IgD-negative memory B cell (primary cell): Measurements from ENCODE around the gene CHRNA9. TPM values are rescaled to one million over a fixed set of nuclear protein-coding genes. Genes with fewer than 3 reads are reported as not detected.
"Not testable (repeated sequence)": the region's sequence is repeated elsewhere in the genome, so short reads cannot be mapped to it uniquely, and the experiment has no call there.

ENCODE experiments used
- H3K27ac Mint-ChIP-seq, 3 donors: one replicate each; pipeline ENCODE4 v1.8.0; 2020 to 2022; ENCODE audit warnings: mild to moderate bottlenecking in 3 of 3, mixed read lengths in 3 of 3, moderate library complexity in 1 of 3
- H3K27me3 Mint-ChIP-seq: one replicate; pipeline ENCODE4 v1.8.0; 2021; ENCODE audit warnings: mixed read lengths
- H3K36me3 Mint-ChIP-seq: one replicate; pipeline ENCODE4 v1.8.0; 2020; ENCODE audit warnings: mild to moderate bottlenecking, mixed read lengths
- H3K4me1 Mint-ChIP-seq, 3 donors: one replicate each; pipeline ENCODE4 v1.8.0; 2020 to 2022; ENCODE audit warnings: mixed read lengths in 3 of 3, mild to moderate bottlenecking in 1 of 3
- H3K4me3 Mint-ChIP-seq, 4 donors: one replicate each; pipeline ENCODE4 v1.8.0; 2020 to 2022; ENCODE audit warnings: mild to moderate bottlenecking in 4 of 4, mixed read lengths in 4 of 4, moderate library complexity in 3 of 4
- H3K9me3 Mint-ChIP-seq, 3 donors: one replicate each; pipeline ENCODE4 v1.8.0; 2020 to 2021; ENCODE audit warnings: mixed read lengths in 3 of 3, mild to moderate bottlenecking in 1 of 3
- polyA plus RNA-seq: library from polyadenylated mRNA; unstranded; fragments of 300-500 nt; fragmentation: Illumina TruSeq; gene quantifications from one replicate; pipeline ENCODE4 v1.2.3, GENCODE V29; 2021

Gene CHRNA9
- polyA plus RNA-seq, 1 donor from 2014 or later: not detected

GRCh38 chr4:40372651-40373050 lies 37.5 kb downstream of the CHRNA9 start:
- Mint-ChIP-seq H3K9me3 (no peaks in the 10 kb centered on the region), H3K36me3 (no peaks in the 10 kb centered on the region), H3K4me1 (no peaks in the 10 kb centered on the region)

GRCh38 chr4:40373636-40374035 lies 38.5 kb downstream of the CHRNA9 start:
- no peak overlapping the region for H3K27ac Mint-ChIP-seq
- H3K27me3 Mint-ChIP-seq: peaks cover 2% of the 10 kb centered on the region
- H3K36me3 Mint-ChIP-seq: no peaks in the 10 kb centered on the region
- H3K4me3 Mint-ChIP-seq: no peak overlapping the region
- H3K4me1 Mint-ChIP-seq: no peaks in the 10 kb centered on the region
- H3K9me3 Mint-ChIP-seq: no peaks in the 10 kb centered on the region

More at GRCh38 chr4:40372651-40373050, 37.5 kb downstream of the CHRNA9 start:
- H3K27ac Mint-ChIP-seq: no peak overlapping the region
- peaks cover 2% of the 10 kb centered on the region for H3K27me3 Mint-ChIP-seq
- no peak overlapping the region for H3K4me3 Mint-ChIP-seq

- Mint-ChIP-seq H3K36me3 (no peaks in the 10 kb centered on the region), H3K27ac (no peak overlapping the region), H3K4me3 (no peak overlapping the region), H3K9me3 (no peaks in the 10 kb centered on the region), H3K4me1 (no peaks in the 10 kb centered on the region), H3K27me3 (peaks cover 2% of the 10 kb centered on the region)
Measured at GRCh38 chr4:40375095-40375494, 40.0 kb downstream of the CHRNA9 start.

- no peaks in the 10 kb centered on the region for H3K4me1 Mint-ChIP-seq
- H3K4me3 Mint-ChIP-seq: no peak overlapping the region
- peak overlapping the region in 1 of 3 donors; percentile 32 for H3K27ac Mint-ChIP-seq
- no peaks in the 10 kb centered on the region for H3K36me3 Mint-ChIP-seq
- H3K9me3 Mint-ChIP-seq: no peaks in the 10 kb centered on the region
- peaks cover 2% of the 10 kb centered on the region for H3K27me3 Mint-ChIP-seq
Measured at GRCh38 chr4:40375620-40376019, 40.5 kb downstream of the CHRNA9 start.

GRCh38 chr4:40377512-40378365 lies 42.6 kb downstream of the CHRNA9 start:
- peaks cover 2% of the 10 kb centered on the region for H3K27me3 Mint-ChIP-seq
- no peaks in the 10 kb centered on the region for H3K4me1 Mint-ChIP-seq
- H3K4me3 Mint-ChIP-seq: no peak overlapping the region
- no peaks in the 10 kb centered on the region for H3K36me3 Mint-ChIP-seq
- H3K9me3 Mint-ChIP-seq: no peaks in the 10 kb centered on the region
- no peak overlapping the region for H3K27ac Mint-ChIP-seq

GRCh38 chr4:40378619-40379018 lies 43.5 kb downstream of the CHRNA9 start:
- Mint-ChIP-seq H3K27me3 (peaks cover 2% of the 10 kb centered on the region), H3K36me3 (no peaks in the 10 kb centered on the region), H3K4me3 (no peak overlapping the region), H3K27ac (no peak overlapping the region), H3K4me1 (no peaks in the 10 kb centered on the region), H3K9me3 (no peaks in the 10 kb centered on the region)

GRCh38 chr4:40379248-40379647 lies 44.1 kb downstream of the CHRNA9 start:
- H3K4me3 Mint-ChIP-seq: no peak overlapping the region
- H3K9me3 Mint-ChIP-seq: no peaks in the 10 kb centered on the region
- no peaks in the 10 kb centered on the region for H3K27me3 Mint-ChIP-seq
- H3K36me3 Mint-ChIP-seq: no peaks in the 10 kb centered on the region
- H3K27ac Mint-ChIP-seq: no peak overlapping the region
- no peaks in the 10 kb centered on the region for H3K4me1 Mint-ChIP-seq

GRCh38 chr4:40380647-40381046 lies 45.5 kb downstream of the CHRNA9 start:
- no peaks in the 10 kb centered on the region for H3K27me3 Mint-ChIP-seq
- no peaks in the 10 kb centered on the region for H3K9me3 Mint-ChIP-seq
- H3K4me3 Mint-ChIP-seq: no peak overlapping the region
- H3K36me3 Mint-ChIP-seq: no peaks in the 10 kb centered on the region
- H3K4me1 Mint-ChIP-seq: peaks cover 0 to 2% (median 0%) of the 10 kb centered on the region in 3 donors
- H3K27ac Mint-ChIP-seq: no peak overlapping the region

- Mint-ChIP-seq H3K27ac (no peak overlapping the region), H3K36me3 (no peaks in the 10 kb centered on the region), H3K27me3 (no peaks in the 10 kb centered on the region), H3K4me1 (peaks cover 0 to 5% (median 0%) of the 10 kb centered on the region in 3 donors), H3K9me3 (no peaks in the 10 kb centered on the region), H3K4me3 (no peak overlapping the region)
Measured at GRCh38 chr4:40388239-40388638, 53.1 kb downstream of the CHRNA9 start.

- H3K4me3 Mint-ChIP-seq: no peak overlapping the region
- peaks cover 0 to 7% (median 1%) of the 10 kb centered on the region in 3 donors for H3K4me1 Mint-ChIP-seq
- peaks cover 2% of the 10 kb centered on the region for H3K27me3 Mint-ChIP-seq
- H3K36me3 Mint-ChIP-seq: no peaks in the 10 kb centered on the region
- H3K27ac Mint-ChIP-seq: peak overlapping the region in 1 of 3 donors; percentile 68
- no peaks in the 10 kb centered on the region for H3K9me3 Mint-ChIP-seq
Measured at GRCh38 chr4:40389986-40390385, 54.9 kb downstream of the CHRNA9 start.

GRCh38 chr4:40392241-40392640 lies 57.1 kb downstream of the CHRNA9 start:
- H3K27me3 Mint-ChIP-seq, H3K4me3 Mint-ChIP-seq: not testable (repeated sequence)

GRCh38 chr4:40394236-40394635 lies 59.1 kb downstream of the CHRNA9 start:
- Mint-ChIP-seq H3K27me3 (peaks cover 4% of the 10 kb centered on the region), H3K27ac (no peak overlapping the region), H3K36me3 (no peaks in the 10 kb centered on the region), H3K4me1 (peaks cover 0 to 4% (median 1%) of the 10 kb centered on the region in 3 donors), H3K9me3 (no peaks in the 10 kb centered on the region), H3K4me3 (peak overlapping the region in 1 of 4 donors; percentile 60)

More at GRCh38 chr4:40392241-40392640, 57.1 kb downstream of the CHRNA9 start:
- H3K9me3 Mint-ChIP-seq, H3K36me3 Mint-ChIP-seq, H3K27ac Mint-ChIP-seq, H3K4me1 Mint-ChIP-seq: not testable (repeated sequence)

- no peak overlapping the region for H3K4me3 Mint-ChIP-seq
- peaks cover 0 to 4% (median 1%) of the 10 kb centered on the region in 3 donors for H3K4me1 Mint-ChIP-seq
- H3K27me3 Mint-ChIP-seq: peaks cover 4% of the 10 kb centered on the region
- no peaks in the 10 kb centered on the region for H3K9me3 Mint-ChIP-seq
- H3K36me3 Mint-ChIP-seq: no peaks in the 10 kb centered on the region
- H3K27ac Mint-ChIP-seq: peak overlapping the region in 1 of 3 donors; percentile 11
Measured at GRCh38 chr4:40395166-40395900, 60.2 kb downstream of the CHRNA9 start.

- H3K9me3 Mint-ChIP-seq: no peaks in the 10 kb centered on the region
- H3K27ac Mint-ChIP-seq: no peak overlapping the region
- H3K4me1 Mint-ChIP-seq: peaks cover 0 to 4% (median 1%) of the 10 kb centered on the region in 3 donors
- peaks cover 4% of the 10 kb centered on the region for H3K27me3 Mint-ChIP-seq
- no peak overlapping the region for H3K4me3 Mint-ChIP-seq
- H3K36me3 Mint-ChIP-seq: no peaks in the 10 kb centered on the region
Measured at GRCh38 chr4:40395908-40396793, 61.0 kb downstream of the CHRNA9 start.

GRCh38 chr4:40399578-40399977 lies 64.4 kb downstream of the CHRNA9 start:
- Mint-ChIP-seq H3K4me1 (peaks cover 0 to 3% (median 0%) of the 10 kb centered on the region in 3 donors), H3K36me3 (no peaks in the 10 kb centered on the region), H3K27me3 (peaks cover 2% of the 10 kb centered on the region), H3K4me3 (no peak overlapping the region), H3K27ac (no peak overlapping the region), H3K9me3 (no peaks in the 10 kb centered on the region)
